Gastrocnemius medialis (tissue), 4 donors: ENCODE data around the gene PROX1.

Source experiments
- CTCF ChIP-seq, 5 experiments: fragments of 450-650 bp in 3 of 5; fragments of 200-600 bp in 2 of 5; sonication (generic) in 2 of 5; IDR thresholded peaks in 4 of 5; conservative IDR thresholded peaks in 1 of 5; 1 replicate in 4 of 5; 2 replicates in 1 of 5; pipeline ENCODE4 v1.5.1; 2016 to 2019; ENCODE audit warnings: antibody characterized with exemption in 5 of 5, mild to moderate bottlenecking in 3 of 5, moderate library complexity in 3 of 5
- POLR2A ChIP-seq, 2 donors: fragments of 450-650 bp; IDR thresholded peaks; one replicate each; pipeline ENCODE4 v1.6.1; 2017; ENCODE audit warnings: antibody characterized with exemption in 2 of 2, mild to moderate bottlenecking in 2 of 2, moderate library complexity in 2 of 2

GRCh38 chr1:214027498-214027897, 39.7 kb downstream of the PROX1 start:
- TF ChIP-seq CTCF (IDR thresholded peaks at IDR 0.05 in 4 of 5, conservative IDR thresholded peaks at IDR 0.05 in 1 of 5) = no peak
- no peak for TF ChIP-seq POLR2A (IDR thresholded peaks at IDR 0.05)
